GM12891 (cell line): ENCODE data around the gene RRM1.

Source experiments
- DNase-seq: peaks from one replicate; pipeline ENCODE4 v3.0.0; 2011; ENCODE audit warnings: low spot score; ENCODE audit not compliant: insufficient read length
- FAIRE-seq: peaks from 2 replicates; lab custom pipeline; 2011; peaks lifted over from hg19 to GRCh38; lab: Jason Lieb, UNC
- PAX5 ChIP-seq: IDR thresholded peaks from 2 replicates; pipeline ENCODE4 v1.6.1; 2011; ENCODE audit warnings: low read length, moderate library complexity, mild to moderate bottlenecking; ENCODE audit not compliant: insufficient read depth, severe bottlenecking
- POLR2A ChIP-seq: IDR thresholded peaks from 2 replicates; pipeline ENCODE4 v1.6.1; 2011; ENCODE audit warnings: low read depth, low read length, control low read depth
- POLR2AphosphoS5 ChIP-seq: IDR thresholded peaks from 2 replicates; pipeline ENCODE4 v1.6.1; 2011; ENCODE audit warnings: low read depth, low read length, control low read depth
- POU2F2 ChIP-seq: IDR thresholded peaks from 2 replicates; pipeline ENCODE4 v1.6.1; 2011; ENCODE audit warnings: low read depth, mild to moderate bottlenecking, control low read depth, low read length, moderate library complexity
- SPI1 ChIP-seq: IDR thresholded peaks from 2 replicates; pipeline ENCODE4 v1.6.1; 2011; ENCODE audit warnings: low read depth, low read length, control low read depth
- TAF1 ChIP-seq: IDR thresholded peaks from 2 replicates; pipeline ENCODE4 v1.6.1; 2011; ENCODE audit warnings: low read depth, low read length, control low read depth

Gene RRM1

DNA sequence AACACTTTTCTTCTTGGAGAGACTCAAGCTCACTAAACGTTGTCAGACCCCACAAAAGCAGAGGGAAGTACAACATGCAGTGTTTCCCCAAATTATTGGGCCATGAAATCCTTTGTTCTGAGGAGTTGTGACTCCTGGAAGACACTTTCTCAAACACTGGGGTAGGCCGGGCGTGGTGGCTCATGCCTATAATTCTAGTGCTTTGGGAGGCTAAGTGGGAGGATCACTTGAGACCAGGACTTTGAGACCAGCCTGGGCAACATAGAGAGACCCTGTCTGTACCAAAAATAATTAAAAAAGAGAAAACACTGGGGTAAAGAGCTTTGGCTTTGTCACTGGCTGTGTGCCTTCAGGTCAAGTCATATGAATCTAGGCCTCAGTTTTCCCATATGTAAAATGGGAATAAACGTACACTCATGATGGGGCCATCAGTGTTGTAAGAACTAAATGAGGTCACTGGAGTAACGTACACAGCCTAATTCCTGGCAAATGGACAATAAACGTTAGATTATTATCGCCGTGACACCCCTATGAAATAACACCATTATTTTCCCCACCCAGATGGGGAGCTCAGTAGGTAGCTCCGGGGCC, 92.0 kb downstream of the RRM1 start:
- DNase-seq = no peak
- TF ChIP-seq POLR2AphosphoS5 (no peak), POLR2A (no peak), POU2F2 (no peak), TAF1 (no peak), PAX5 (no peak), SPI1 (no peak)
- FAIRE-seq = no peak

DNA sequence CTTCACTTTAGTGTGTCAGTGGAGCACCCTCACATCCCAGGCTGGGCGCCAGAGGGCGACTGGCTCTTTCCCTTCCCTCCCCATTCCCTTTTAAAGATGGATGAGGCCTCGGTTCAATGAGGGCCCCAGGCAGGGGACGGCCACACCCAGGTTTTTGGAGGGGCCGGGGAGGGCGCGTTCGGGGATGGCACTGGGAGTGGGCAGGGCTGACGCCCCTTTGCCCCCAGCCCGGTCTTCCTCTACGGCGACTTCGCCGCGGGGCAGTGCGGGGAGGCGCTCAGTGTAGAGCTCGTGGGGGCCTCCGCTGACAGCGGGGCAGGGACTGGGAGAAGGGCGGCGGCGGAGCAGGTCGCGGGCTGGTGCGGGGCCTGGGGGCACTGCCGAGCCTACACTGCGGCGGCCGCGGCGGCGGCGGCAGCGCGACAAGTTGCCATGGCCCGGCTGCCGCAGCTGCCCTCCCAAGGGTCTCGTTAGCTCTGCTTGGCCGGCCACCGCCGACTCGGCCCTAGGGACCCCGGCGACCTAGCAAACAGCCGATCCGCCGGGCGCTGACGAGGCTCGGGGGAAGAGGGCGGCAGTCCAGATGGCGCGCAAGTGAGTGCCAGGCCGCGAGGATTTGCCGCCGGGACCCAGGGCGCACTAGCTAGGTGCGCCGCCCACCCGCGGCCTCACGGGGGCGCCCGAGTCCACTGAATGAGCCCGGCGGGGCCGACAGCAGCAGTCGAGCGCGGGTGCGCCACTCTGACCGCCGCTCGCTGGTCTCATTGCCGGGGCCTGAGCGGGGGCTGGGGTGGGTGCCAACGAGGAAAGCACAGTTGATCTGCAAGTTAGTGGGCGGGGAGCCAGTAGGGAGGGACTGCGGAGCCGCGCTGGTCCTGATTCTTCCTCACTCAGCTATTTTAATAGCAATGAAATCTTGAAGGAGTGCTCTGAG, 92.7 kb downstream of the RRM1 start:
- TF ChIP-seq POLR2A = no peak
- TF ChIP-seq TAF1 = no peak
- no peak for TF ChIP-seq PAX5
- TF ChIP-seq POU2F2 = no peak
- TF ChIP-seq POLR2AphosphoS5 = no peak
- no peak for TF ChIP-seq SPI1
- peak; percentile 82 for DNase-seq
- FAIRE-seq = peak; percentile 92
